Suprapubic skin (tissue), 3 donors: ENCODE results near the gene MBD2.

Source experiments
- CTCF ChIP-seq, 2 donors: fragments of 200-600 bp in 1 of 2; fragments of 450-650 bp in 1 of 2; sonication (generic) in 1 of 2; IDR thresholded peaks; one replicate each; pipeline ENCODE4 v1.5.1; 2016 to 2019; ENCODE audit warnings: antibody characterized with exemption in 2 of 2, mild to moderate bottlenecking in 1 of 2, moderate library complexity in 1 of 2
- POLR2A ChIP-seq, 2 donors: fragments of 450-650 bp; IDR thresholded peaks; one replicate each; pipeline ENCODE4 v1.6.1; 2017; ENCODE audit warnings: antibody characterized with exemption in 2 of 2, mild to moderate bottlenecking in 2 of 2, moderate library complexity in 2 of 2

- TF ChIP-seq CTCF (IDR thresholded peaks at IDR 0.05), result no peak
- no peak for TF ChIP-seq POLR2A (IDR thresholded peaks at IDR 0.05)
These were observed 6.8 kb downstream of the MBD2 start for GRCh38 chr18:54217624-54218023.
